HG02571 (cell line): ENCODE results near the gene AKAIN1.

ENCODE experiments used
- ATAC-seq: cut with Tn5 transposase; IDR thresholded peaks from one replicate; pipeline ENCODE4 v1.9.1; 2021; ENCODE audit warnings: mild to moderate bottlenecking, moderate library complexity; ENCODE audit not compliant: unreplicated experiment

Gene AKAIN1

DNA sequence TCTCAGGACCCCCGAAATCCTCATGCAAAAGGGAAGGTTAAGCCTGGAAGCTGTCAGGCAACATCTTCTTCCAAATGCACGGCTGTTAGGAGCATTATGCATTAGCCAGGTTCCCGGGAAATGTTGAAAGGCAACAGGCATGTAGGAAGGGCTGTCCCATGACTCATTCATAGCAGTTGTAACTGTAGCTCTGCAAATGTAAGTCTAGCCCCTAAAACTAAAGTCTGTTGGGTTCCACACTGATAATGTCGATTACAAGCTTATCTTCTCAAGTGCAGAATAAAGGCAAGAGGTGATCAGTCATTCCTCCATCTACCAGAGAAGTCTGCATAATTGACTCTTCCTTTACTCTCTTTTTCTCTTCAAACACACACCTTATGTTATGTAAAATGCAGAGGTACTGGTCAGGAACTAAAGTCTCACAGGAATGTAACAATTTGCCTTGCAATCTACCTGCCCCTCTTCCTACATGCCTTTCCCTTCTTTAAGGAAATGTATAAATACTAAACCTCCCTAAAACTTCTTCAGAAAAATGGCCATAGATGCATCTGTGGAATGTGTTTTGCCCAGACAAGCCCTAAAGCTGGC, 99.8 kb downstream of the AKAIN1 start:
- no peak for ATAC-seq

- no peak for ATAC-seq
Observed at GRCh38 chr18:5095239-5095638, 101.8 kb downstream of the AKAIN1 start.

GRCh38 chr18:5093902-5094301, 103.2 kb downstream of the AKAIN1 start:
- no peak for ATAC-seq
